ENCODE measurements around the gene SNTG2.

Gene SNTG2

GRCh38 chr2:1060987-1061386, 110.3 kb downstream of the SNTG2 start:
- H3K27ac Mint-ChIP-seq, result no peak overlapping the region
- H3K36me3 Mint-ChIP-seq, result no peaks in the 10 kb centered on the region
- no peak for DNase-seq (ENCODE audit: low spot score in 2 of 2)
- ATAC-seq, result no peak
- no peaks in the 10 kb centered on the region for H3K4me1 Mint-ChIP-seq
- H3K9me3 Mint-ChIP-seq, result no peaks in the 10 kb centered on the region
- H3K4me3 Mint-ChIP-seq, result no peak overlapping the region

- ATAC-seq (no peak), DNase-seq (ENCODE audit: low spot score in 2 of 2) (no peak)
- Mint-ChIP-seq H3K27ac (no peak overlapping the region), H3K9me3 (peaks cover 6% of the 10 kb centered on the region), H3K36me3 (no peaks in the 10 kb centered on the region), H3K4me1 (no peaks in the 10 kb centered on the region), H3K4me3 (no peak overlapping the region)
Measured at GRCh38 chr2:1068241-1068640, 117.6 kb downstream of the SNTG2 start.

- no peak overlapping the region for H3K27ac Mint-ChIP-seq
- DNase-seq (ENCODE audit: low spot score in 2 of 2) (no peak), ATAC-seq (no peak)
- H3K4me1 Mint-ChIP-seq, result no peaks in the 10 kb centered on the region
- H3K36me3 Mint-ChIP-seq, result no peaks in the 10 kb centered on the region
- H3K9me3 Mint-ChIP-seq, result peaks cover 6% of the 10 kb centered on the region
- no peak overlapping the region for H3K4me3 Mint-ChIP-seq
Measured at GRCh38 chr2:1068822-1069221, 118.2 kb downstream of the SNTG2 start.

- H3K27ac Mint-ChIP-seq, result no peak overlapping the region
- no peak overlapping the region for H3K4me3 Mint-ChIP-seq
- DNase-seq (ENCODE audit: low spot score in 2 of 2), result no peak
- H3K4me1 Mint-ChIP-seq, result no peaks in the 10 kb centered on the region
- no peaks in the 10 kb centered on the region for H3K36me3 Mint-ChIP-seq
- peaks cover 6% of the 10 kb centered on the region for H3K9me3 Mint-ChIP-seq
- no peak for ATAC-seq
Measured at GRCh38 chr2:1069847-1070246, 119.2 kb downstream of the SNTG2 start.

GRCh38 chr2:1070601-1071000, 120.0 kb downstream of the SNTG2 start:
- Mint-ChIP-seq H3K4me3 (no peak overlapping the region), H3K27ac (no peak overlapping the region), H3K36me3 (no peaks in the 10 kb centered on the region), H3K9me3 (peaks cover 6% of the 10 kb centered on the region), H3K4me1 (no peaks in the 10 kb centered on the region)
- DNase-seq (ENCODE audit: low spot score in 2 of 2) (no peak), ATAC-seq (no peak)

GRCh38 chr2:1071650-1072049, 121.0 kb downstream of the SNTG2 start:
- no peaks in the 10 kb centered on the region for H3K4me1 Mint-ChIP-seq
- H3K36me3 Mint-ChIP-seq, result no peaks in the 10 kb centered on the region
- DNase-seq (ENCODE audit: low spot score in 2 of 2), result no peak
- no peak overlapping the region for H3K27ac Mint-ChIP-seq
- ATAC-seq, result no peak
- peaks cover 6% of the 10 kb centered on the region for H3K9me3 Mint-ChIP-seq
- H3K4me3 Mint-ChIP-seq, result no peak overlapping the region

GRCh38 chr2:1072250-1072649, 121.6 kb downstream of the SNTG2 start:
- Mint-ChIP-seq H3K9me3 (peaks cover 6% of the 10 kb centered on the region), H3K27ac (no peak overlapping the region), H3K4me1 (no peaks in the 10 kb centered on the region), H3K36me3 (no peaks in the 10 kb centered on the region), H3K4me3 (no peak overlapping the region)
- ATAC-seq, result no peak
- no peak for DNase-seq (ENCODE audit: low spot score in 2 of 2)

GRCh38 chr2:1077911-1078310, 127.3 kb downstream of the SNTG2 start:
- Mint-ChIP-seq H3K4me1 (no peaks in the 10 kb centered on the region), H3K4me3 (no peak overlapping the region), H3K9me3 (no peaks in the 10 kb centered on the region), H3K36me3 (no peaks in the 10 kb centered on the region), H3K27ac (no peak overlapping the region)
- ATAC-seq (no peak), DNase-seq (ENCODE audit: low spot score in 2 of 2) (no peak)

GRCh38 chr2:1078326-1078725, 127.7 kb downstream of the SNTG2 start:
- ATAC-seq (no peak), DNase-seq (ENCODE audit: low spot score in 2 of 2) (no peak)
- no peak overlapping the region for H3K27ac Mint-ChIP-seq
- no peaks in the 10 kb centered on the region for H3K36me3 Mint-ChIP-seq
- H3K9me3 Mint-ChIP-seq, result no peaks in the 10 kb centered on the region
- H3K4me1 Mint-ChIP-seq, result no peaks in the 10 kb centered on the region
- no peak overlapping the region for H3K4me3 Mint-ChIP-seq

- Mint-ChIP-seq H3K9me3 (no peaks in the 10 kb centered on the region), H3K27ac (no peak overlapping the region), H3K36me3 (no peaks in the 10 kb centered on the region), H3K4me3 (no peak overlapping the region), H3K4me1 (no peaks in the 10 kb centered on the region)
- ATAC-seq (no peak), DNase-seq (ENCODE audit: low spot score in 2 of 2) (no peak)
Measured at GRCh38 chr2:1079873-1080799, 129.5 kb downstream of the SNTG2 start.

GRCh38 chr2:1081451-1082225, 131.0 kb downstream of the SNTG2 start:
- Mint-ChIP-seq H3K36me3 (no peaks in the 10 kb centered on the region), H3K4me3 (no peak overlapping the region), H3K9me3 (no peaks in the 10 kb centered on the region), H3K4me1 (no peaks in the 10 kb centered on the region), H3K27ac (no peak overlapping the region)
- ATAC-seq, result no peak
- no peak for DNase-seq (ENCODE audit: low spot score in 2 of 2)

- Mint-ChIP-seq H3K4me1 (no peaks in the 10 kb centered on the region), H3K4me3 (no peak overlapping the region), H3K27ac (no peak overlapping the region), H3K9me3 (no peaks in the 10 kb centered on the region), H3K36me3 (no peaks in the 10 kb centered on the region)
- no peak for DNase-seq (ENCODE audit: low spot score in 2 of 2)
- ATAC-seq, result no peak
Measured at GRCh38 chr2:1082456-1083205, 132.0 kb downstream of the SNTG2 start.

GRCh38 chr2:1088192-1088860, 137.7 kb downstream of the SNTG2 start:
- DNase-seq (ENCODE audit: low spot score in 2 of 2) (no peak), ATAC-seq (no peak)
- no peak overlapping the region for H3K27ac Mint-ChIP-seq
- H3K4me3 Mint-ChIP-seq, result no peak overlapping the region
- H3K9me3 Mint-ChIP-seq, result no peaks in the 10 kb centered on the region
- H3K4me1 Mint-ChIP-seq, result no peaks in the 10 kb centered on the region
- no peaks in the 10 kb centered on the region for H3K36me3 Mint-ChIP-seq

- Mint-ChIP-seq H3K4me1 (no peaks in the 10 kb centered on the region), H3K9me3 (no peaks in the 10 kb centered on the region), H3K36me3 (no peaks in the 10 kb centered on the region), H3K27ac (no peak overlapping the region), H3K4me3 (no peak overlapping the region)
- ATAC-seq (no peak), DNase-seq (ENCODE audit: low spot score in 2 of 2) (no peak)
Measured at GRCh38 chr2:1088940-1089339, 138.3 kb downstream of the SNTG2 start.
